SK-N-SH (cell line): Measurements from ENCODE around the gene CAPN9.

Experiments used
- CTCF ChIP-seq: fragments of 200-600 bp; sonication (generic); IDR thresholded peaks from 2 replicates; pipeline ENCODE4 v1.6.1; 2017; ENCODE audit warnings: antibody characterized with exemption, mild to moderate bottlenecking, moderate library complexity
- FOXM1 ChIP-seq: IDR thresholded peaks from 2 replicates; pipeline ENCODE4 v1.4.0; 2012; ENCODE audit warnings: low read depth, mild to moderate bottlenecking
- USF2 ChIP-seq: fragments of 150-350 bp; IDR thresholded peaks from 2 replicates; pipeline ENCODE4 v1.6.1; 2017; ENCODE audit warnings: antibody characterized with exemption, low read length, low read depth, borderline replicate concordance
- YY1 ChIP-seq: IDR thresholded peaks from 2 replicates; pipeline ENCODE4 v1.4.0; 2012; ENCODE audit warnings: low read depth, mild to moderate bottlenecking

GRCh38 chr1:230712470-230712942, 34.7 kb upstream of the CAPN9 start:
- TF ChIP-seq CTCF = no peak
- no peak for TF ChIP-seq YY1
- no peak for TF ChIP-seq USF2
- TF ChIP-seq FOXM1 = no peak
